Measurements from ENCODE around the gene COPS6.
"Not testable (repeated sequence)": the region's sequence is repeated elsewhere in the genome, so short reads cannot be mapped to it uniquely, and the experiment has no call there.

COPS6 gene

DNA sequence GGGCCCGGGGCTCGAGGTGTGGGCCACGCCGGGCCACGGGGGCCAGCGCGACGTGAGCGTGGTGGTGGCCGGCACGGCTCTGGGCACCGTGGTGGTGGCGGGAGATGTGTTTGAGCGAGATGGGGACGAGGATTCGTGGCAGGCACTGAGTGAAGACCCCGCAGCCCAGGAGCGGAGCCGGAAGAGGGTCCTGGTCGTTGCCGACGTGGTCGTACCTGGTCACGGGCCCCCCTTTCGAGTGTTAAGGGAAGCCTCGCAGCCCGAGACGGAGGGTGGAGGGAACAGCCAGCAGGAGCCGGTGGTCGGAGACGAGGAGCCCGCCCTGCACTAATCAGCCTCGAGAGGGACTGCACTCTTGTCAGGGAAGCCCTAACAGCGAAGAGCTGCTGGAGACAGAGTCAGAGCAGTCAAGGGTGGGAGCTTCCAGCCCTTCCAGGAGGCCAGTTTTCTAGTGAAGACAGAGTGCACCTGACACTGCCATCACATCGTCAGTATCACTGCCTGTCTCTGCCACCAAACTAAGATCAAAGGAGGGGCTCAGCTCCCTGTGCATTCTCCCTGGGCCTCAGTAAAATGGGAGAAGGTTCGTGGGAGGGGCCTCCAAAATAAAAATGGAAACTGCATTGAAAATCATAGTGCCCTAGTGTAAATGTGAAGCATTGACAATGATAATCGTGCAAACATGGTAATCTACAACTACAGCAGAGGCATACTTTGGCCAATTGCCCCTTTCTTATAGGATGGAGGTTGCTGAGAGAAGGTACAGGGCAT lies 39.3 kb downstream of the COPS6 start:
- DNase-seq: no peak

DNA sequence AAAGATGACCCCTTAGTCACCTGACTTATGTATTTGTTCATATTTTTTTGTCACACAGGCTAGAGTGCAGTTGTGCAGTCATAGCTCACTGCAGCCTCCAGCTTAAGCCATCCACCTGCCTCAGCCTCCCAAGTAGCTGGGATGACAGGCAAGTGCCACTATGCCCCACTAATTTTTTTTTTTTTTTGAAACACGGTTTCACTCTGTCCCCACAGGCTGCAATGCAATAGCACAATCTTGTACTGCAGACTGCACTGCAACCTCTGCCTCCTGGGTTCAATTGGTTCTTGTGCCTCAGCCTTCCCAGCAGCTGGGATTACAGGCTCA lies 39.8 kb downstream of the COPS6 start:
- DNase-seq: no peak

DNA sequence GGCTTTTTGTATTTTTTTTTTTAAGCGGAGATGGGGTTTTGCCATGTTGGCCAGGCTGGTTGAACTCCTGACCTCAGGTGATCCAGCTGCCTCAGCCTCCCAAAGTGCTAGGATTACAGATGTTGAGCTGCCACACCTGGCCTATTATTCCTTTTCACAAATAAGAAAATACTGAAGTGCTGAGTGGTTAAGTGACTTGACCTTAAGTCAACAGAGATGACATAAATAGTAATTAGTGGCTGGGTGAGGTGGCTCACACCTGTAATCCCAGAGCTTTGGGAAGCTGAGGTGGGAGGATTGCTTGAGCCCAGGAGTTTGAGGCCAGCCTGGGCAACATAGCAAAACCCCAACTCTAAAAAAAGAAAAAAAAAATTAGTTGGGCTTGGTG lies 41.4 kb downstream of the COPS6 start:
- DNase-seq: not testable (repeated sequence)

DNA sequence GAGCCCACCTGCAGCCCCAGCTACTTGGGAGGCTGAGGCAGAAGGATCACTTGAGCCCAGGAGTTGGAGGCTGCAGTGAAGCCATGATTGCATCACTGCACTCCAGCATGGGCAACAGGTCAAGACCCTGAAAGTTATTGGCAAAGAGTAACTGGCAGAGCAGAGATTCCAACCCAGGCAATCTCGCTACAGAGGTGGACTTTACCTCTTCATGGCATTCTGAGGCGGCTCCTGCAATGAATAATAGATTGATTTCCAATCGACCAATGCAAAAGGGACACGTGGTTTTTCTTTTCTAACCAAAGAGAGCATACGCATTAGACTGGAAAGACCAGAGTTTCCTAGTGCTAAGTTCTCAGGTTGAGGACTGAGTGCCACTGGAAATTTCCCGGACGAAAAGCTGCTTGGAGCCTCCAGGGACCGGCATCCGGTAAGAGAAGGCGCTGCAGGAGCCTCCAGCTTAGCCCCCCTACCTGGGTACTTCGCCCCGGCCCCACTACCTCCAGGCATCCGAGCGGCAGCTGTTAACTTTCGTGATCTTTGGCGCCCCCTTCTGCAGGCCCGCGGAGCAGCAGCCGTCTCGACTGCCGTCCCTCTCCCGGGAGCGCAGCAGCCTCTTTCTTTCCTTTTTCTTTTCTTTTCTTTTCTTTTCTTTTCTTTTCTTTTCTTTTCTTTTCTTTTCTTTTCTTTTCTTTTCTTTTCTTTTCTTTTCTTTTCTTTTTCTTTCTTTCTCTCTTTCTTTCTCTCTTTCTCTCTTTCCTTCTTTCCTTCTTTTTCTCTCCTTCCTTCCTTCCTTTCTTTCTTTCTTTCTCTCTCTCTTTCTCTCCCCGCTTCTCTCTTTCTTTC lies 42.1 kb downstream of the COPS6 start:
- peak; percentile 79 for DNase-seq

DNA sequence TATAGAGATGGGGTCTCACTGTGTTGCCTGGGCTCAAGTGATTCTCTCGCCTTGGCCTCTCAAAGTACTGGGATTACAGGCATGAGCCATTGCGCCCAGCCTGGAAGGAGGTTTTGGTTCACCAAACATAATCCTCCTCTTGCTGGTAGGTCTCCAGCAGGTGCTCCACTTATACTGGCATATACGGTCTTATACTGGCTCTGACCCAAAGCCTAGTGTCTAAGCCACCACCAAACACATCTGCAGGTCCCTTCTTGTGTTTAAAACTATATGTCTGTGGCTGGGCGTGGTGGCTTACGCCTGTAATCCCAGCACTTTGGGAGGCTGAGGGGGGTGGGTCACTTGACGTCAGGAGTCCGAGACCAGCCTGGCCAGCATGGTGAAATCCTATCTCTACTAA lies 43.4 kb downstream of the COPS6 start:
- no peak for DNase-seq

DNA sequence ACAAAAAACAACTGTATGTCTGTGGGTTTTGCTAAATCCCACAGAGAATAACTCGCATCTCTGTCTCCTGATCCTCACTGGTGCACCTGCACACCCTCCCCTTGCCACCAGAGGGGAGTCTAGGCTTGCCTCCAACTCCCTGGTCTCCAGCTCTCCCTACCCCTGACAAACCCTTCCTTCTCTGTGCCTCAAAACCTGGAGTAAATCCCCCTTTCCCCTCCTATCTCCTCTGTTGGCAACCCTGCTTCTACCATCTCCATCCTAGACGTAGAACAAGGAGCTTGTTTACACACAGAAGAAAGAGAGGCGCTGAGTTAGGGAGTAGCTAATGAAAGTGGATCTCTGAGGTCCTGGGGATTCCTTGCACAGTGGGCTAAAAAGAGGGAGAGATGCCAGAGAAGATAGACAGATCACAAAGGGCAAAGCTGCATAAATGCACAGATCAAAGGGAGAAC lies 44.0 kb downstream of the COPS6 start:
- peak; percentile 67 for DNase-seq

DNA sequence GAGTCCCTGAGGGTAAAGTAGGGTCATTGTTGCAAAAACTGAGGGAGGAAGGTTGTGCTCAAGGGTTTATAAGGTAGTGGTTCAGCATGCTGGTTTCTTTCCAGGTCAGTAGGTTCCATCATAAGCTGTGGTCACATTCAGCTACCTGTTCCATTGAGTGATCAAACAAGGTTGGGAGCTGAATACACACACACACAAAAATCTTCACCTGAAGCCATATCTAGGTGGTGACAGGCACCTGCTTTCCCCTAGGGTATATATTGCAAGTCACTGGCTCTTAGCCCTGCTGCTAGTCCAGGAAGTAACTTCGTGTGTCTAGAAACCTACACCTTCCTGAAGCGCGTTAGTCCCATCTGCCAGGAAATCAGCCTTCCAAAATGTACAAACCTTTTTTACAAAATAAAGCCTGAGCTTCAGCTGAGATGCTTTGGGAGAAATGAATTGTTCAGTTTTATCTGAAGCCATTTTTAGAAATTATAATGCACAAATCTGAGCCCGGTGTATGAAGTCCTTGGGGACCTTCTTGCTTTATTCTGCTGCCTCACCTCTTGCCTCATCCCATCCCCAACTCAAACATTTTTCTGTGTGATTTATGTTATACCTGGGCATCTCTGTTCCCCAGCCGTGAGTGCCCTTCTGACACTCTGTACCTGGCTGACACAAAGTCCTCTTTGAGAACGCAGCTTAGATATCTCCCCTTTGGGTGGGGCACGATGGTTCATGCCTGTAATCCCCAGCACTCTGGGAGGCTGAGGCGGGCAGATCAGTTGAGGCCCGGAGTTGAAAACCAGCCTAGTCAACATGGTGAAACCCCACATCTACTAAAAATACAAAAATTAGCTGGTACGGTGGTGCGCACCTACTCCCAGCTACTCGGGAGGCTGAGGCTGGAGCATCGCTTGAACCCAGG lies 49.3 kb downstream of the COPS6 start:
- no peak for DNase-seq

DNA sequence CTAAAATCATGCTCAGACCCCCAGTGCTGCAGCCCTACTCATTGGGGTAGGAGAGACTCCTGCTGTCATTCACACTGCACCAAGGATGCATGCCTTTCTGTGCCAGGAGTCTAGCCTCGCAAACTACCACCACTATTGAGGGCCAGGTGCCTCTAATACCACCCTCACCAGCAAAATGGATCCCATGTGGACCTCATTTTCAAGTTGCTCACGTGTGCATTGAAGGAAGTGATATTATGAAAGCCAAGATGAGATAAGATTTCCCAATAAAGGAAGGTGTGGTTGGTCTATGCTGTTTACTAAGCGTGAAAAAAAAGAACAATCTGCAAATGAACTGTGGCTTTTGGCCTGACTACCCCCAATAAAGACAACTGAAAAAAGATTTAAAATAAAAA lies 52.8 kb downstream of the COPS6 start:
- DNase-seq: no peak
